Activated naive CD8-positive, alpha-beta T cell (primary cell): Measurements from ENCODE around the gene PGRMC1.
A peak's percentile ranks its signal among the peaks of the same experiment; 100 is the strongest.
"Not testable (repeated sequence)": the region's sequence is repeated elsewhere in the genome, so short reads cannot be mapped to it uniquely, and the experiment has no call there.

Experiments
- H3K27ac Mint-ChIP-seq: one replicate; pipeline ENCODE4 v1.8.0; 2021; ENCODE audit warnings: mixed read lengths
- H3K27me3 Mint-ChIP-seq: one replicate; pipeline ENCODE4 v1.8.0; 2021; ENCODE audit warnings: mixed read lengths
- H3K36me3 Mint-ChIP-seq: one replicate; pipeline ENCODE4 v1.8.0; 2021; ENCODE audit warnings: mixed read lengths
- H3K4me1 Mint-ChIP-seq: one replicate; pipeline ENCODE4 v1.8.0; 2021; ENCODE audit warnings: low read depth, mixed read lengths
- H3K4me3 Mint-ChIP-seq: one replicate; pipeline ENCODE4 v1.8.0; 2021; ENCODE audit warnings: mild to moderate bottlenecking, mixed read lengths
- H3K9me3 Mint-ChIP-seq: one replicate; pipeline ENCODE4 v1.8.0; 2021; ENCODE audit warnings: low read depth, mixed read lengths

Gene PGRMC1

GRCh38 chrX:119252716-119253115, 16.6 kb downstream of the PGRMC1 start:
- Mint-ChIP-seq H3K4me3 (no peak overlapping the region), H3K27ac (no peak overlapping the region), H3K9me3 (no peaks in the 10 kb centered on the region), H3K36me3 (no peaks in the 10 kb centered on the region), H3K4me1 (peaks cover 2% of the 10 kb centered on the region), H3K27me3 (no peaks in the 10 kb centered on the region)

- H3K27me3 Mint-ChIP-seq: no peaks in the 10 kb centered on the region
- no peaks in the 10 kb centered on the region for H3K4me1 Mint-ChIP-seq
- H3K36me3 Mint-ChIP-seq: no peaks in the 10 kb centered on the region
- no peak overlapping the region for H3K4me3 Mint-ChIP-seq
- no peaks in the 10 kb centered on the region for H3K9me3 Mint-ChIP-seq
- no peak overlapping the region for H3K27ac Mint-ChIP-seq
These were observed 30.4 kb downstream of the PGRMC1 start for GRCh38 chrX:119266364-119266995.

- not testable (repeated sequence) for H3K36me3 Mint-ChIP-seq, H3K9me3 Mint-ChIP-seq, H3K4me1 Mint-ChIP-seq, H3K4me3 Mint-ChIP-seq, H3K27me3 Mint-ChIP-seq, H3K27ac Mint-ChIP-seq
These were observed 31.0 kb downstream of the PGRMC1 start for GRCh38 chrX:119267115-119267514.

DNA sequence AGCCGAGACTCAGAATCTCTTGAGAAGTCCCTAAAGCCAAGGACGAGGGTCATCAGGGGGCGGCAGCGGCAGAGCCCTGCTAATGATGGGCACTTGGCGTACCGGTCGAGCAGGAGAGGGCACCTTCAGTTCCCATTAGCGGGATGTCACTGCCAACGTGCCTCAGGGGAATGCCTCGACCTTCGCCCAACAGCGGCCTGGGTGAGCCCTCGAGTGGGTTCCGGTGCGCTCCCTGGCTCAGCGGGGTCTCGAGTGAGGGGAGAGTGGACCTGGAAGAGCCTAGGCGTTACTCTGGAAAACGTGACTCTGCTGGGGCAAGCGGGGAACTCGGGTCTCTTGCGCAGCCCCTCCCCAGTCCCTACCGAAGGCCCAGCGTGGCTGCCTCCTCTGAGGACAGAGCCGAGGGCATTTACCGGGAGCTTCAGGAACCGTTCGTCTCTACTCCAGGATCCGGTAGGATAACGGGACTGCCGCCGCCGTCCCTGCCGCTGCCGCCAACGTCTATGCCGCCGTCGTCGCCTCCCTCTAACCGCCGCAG, 36.9 kb downstream of the PGRMC1 start:
- H3K9me3 Mint-ChIP-seq: no peaks in the 10 kb centered on the region
- no peaks in the 10 kb centered on the region for H3K36me3 Mint-ChIP-seq
- peaks cover 5% of the 10 kb centered on the region for H3K4me1 Mint-ChIP-seq
- no peak overlapping the region for H3K4me3 Mint-ChIP-seq
- H3K27me3 Mint-ChIP-seq: peaks cover 8% of the 10 kb centered on the region
- no peak overlapping the region for H3K27ac Mint-ChIP-seq

DNA sequence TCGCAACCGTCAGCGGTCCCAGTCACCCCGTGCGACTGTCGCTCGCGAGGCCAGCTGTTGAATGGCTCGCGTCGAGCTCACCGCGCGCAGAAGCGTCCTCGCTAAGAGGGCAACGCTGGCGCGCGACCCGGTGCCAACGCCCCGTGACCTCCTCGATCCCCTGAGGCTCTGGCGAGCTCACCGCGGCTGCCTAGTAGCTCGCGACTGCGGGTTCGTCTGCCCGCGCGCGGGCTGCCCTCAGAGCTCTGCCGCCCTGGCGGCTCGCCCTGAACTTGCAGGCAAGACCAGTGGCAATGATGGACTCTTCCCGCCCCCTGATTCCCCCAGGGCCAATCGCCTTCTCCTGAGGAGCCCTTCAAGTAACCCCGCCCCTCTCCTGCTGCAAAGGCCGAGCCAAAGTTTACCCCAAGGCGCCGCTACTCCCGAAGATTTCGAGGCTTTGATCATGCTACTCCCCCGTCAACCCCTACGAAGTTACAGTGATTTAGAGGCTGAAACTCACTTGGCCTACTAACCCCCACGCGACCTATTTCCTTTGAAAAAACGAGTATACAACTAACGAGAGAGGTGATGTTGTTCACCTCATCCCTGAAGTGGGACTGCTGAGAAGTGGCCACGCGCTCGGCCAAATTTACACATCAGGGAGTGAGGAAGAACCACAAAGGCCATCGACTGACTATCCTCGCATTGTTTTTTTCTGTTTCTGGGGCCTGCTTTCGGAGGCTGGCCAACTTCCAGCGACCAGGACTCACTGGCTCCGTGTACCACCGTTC, 37.5 kb downstream of the PGRMC1 start:
- no peaks in the 10 kb centered on the region for H3K36me3 Mint-ChIP-seq
- no peaks in the 10 kb centered on the region for H3K9me3 Mint-ChIP-seq
- H3K4me3 Mint-ChIP-seq: peak overlapping the region; percentile 78
- peaks cover 5% of the 10 kb centered on the region for H3K4me1 Mint-ChIP-seq
- peaks cover 8% of the 10 kb centered on the region for H3K27me3 Mint-ChIP-seq
- H3K27ac Mint-ChIP-seq: no peak overlapping the region

DNA sequence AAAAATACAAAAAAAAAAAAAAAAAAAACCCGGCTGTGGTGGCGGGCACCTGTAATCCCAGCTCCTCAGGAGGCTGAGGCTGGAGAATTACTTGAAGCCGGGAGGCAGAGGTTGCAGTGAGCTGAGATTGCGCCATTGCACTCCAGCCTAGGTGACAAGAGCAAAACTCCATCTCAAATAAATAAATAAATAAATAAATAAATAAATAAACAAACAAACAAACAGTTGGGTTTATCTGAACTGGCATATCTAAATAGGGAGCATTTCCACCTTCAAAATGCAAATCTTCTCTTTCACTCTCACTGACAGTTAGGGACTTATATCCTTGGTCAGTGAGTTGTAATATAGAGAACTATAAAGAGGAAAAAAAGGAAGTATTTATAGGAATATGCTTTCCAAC, 46.3 kb downstream of the PGRMC1 start:
- H3K36me3 Mint-ChIP-seq, H3K4me3 Mint-ChIP-seq, H3K27ac Mint-ChIP-seq, H3K27me3 Mint-ChIP-seq, H3K9me3 Mint-ChIP-seq, H3K4me1 Mint-ChIP-seq: not testable (repeated sequence)

DNA sequence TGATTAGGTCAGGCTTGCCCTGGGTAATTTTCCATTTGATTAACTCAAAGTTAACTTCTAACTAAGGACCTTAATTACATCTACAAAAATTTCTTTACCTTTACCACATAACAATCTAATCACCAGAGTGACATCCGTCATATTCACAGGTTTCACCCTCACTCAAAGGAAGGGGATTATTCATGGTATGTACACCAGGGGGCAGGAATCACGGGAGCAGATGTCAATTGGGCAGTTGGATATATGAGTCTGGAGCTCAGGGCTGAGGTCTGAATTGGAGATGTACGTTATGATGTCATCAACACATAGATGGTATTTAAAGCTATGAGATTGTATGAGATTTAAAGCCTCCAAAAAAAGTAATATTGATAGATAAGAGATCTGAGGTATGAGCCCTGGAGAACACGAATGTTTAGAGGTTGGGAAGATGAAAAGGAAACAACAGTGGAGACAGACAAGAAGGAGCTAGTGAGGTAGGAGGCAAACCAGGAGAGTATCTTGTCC, 52.9 kb downstream of the PGRMC1 start:
- Mint-ChIP-seq H3K27me3 (no peaks in the 10 kb centered on the region), H3K4me3 (no peak overlapping the region), H3K27ac (no peak overlapping the region), H3K9me3 (no peaks in the 10 kb centered on the region), H3K4me1 (no peaks in the 10 kb centered on the region), H3K36me3 (no peaks in the 10 kb centered on the region)

- Mint-ChIP-seq H3K36me3 (no peaks in the 10 kb centered on the region), H3K27me3 (no peaks in the 10 kb centered on the region), H3K9me3 (no peaks in the 10 kb centered on the region), H3K27ac (no peak overlapping the region), H3K4me1 (no peaks in the 10 kb centered on the region), H3K4me3 (no peak overlapping the region)
These were observed 54.4 kb downstream of the PGRMC1 start for GRCh38 chrX:119290476-119290875.

GRCh38 chrX:119291246-119291645, 55.2 kb downstream of the PGRMC1 start:
- H3K36me3 Mint-ChIP-seq, H3K4me3 Mint-ChIP-seq, H3K27ac Mint-ChIP-seq, H3K4me1 Mint-ChIP-seq, H3K9me3 Mint-ChIP-seq, H3K27me3 Mint-ChIP-seq: not testable (repeated sequence)

DNA sequence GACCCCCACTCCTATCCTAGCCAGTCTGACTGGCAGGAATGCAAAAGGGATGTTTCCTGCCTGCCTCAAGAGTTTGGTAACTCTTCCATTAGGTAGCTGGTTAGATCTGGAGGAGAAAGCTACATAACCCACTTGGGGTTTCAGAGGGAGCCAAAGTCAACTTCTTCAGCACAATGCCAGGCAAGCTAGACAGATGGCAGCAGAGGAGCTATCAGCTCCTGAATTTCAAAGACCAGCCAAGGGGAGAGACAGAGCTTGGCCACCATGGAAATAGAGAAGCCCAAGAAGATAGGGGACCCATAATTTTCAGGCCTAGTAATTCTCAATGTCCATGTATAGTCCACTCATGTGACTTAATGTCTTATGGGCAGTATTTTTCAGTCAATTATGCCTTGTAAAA, 56.4 kb downstream of the PGRMC1 start:
- H3K4me1 Mint-ChIP-seq: no peaks in the 10 kb centered on the region
- H3K4me3 Mint-ChIP-seq: no peak overlapping the region
- no peaks in the 10 kb centered on the region for H3K27me3 Mint-ChIP-seq
- no peaks in the 10 kb centered on the region for H3K9me3 Mint-ChIP-seq
- no peaks in the 10 kb centered on the region for H3K36me3 Mint-ChIP-seq
- no peak overlapping the region for H3K27ac Mint-ChIP-seq
